Loucy (cell line): ENCODE measurements around the gene ITGA11.

Experiments used
- CTCF ChIP-seq: fragments of 200-600 bp; sonication (generic); conservative IDR thresholded peaks from 2 replicates; pipeline ENCODE4 v1.5.1; 2014; ENCODE audit warnings: mild to moderate bottlenecking, antibody characterized with exemption, low read length
- EZH2phosphoT487 ChIP-seq: fragments of 200-600 bp; IDR thresholded peaks from 2 replicates; pipeline ENCODE4 v1.6.1; 2018; ENCODE audit warnings: antibody characterized with exemption, mild to moderate bottlenecking, moderate library complexity, borderline replicate concordance

GRCh38 chr15:68385671-68386586 is 46.0 kb downstream of the ITGA11 start:
- TF ChIP-seq CTCF (no peak), EZH2phosphoT487 (no peak)
